ENCODE results near the gene EID1.
A peak's percentile ranks its signal among the peaks of the same experiment; 100 is the strongest.
"Not testable (repeated sequence)": the region's sequence is repeated elsewhere in the genome, so short reads cannot be mapped to it uniquely, and the experiment has no call there.

The EID1 gene

DNA sequence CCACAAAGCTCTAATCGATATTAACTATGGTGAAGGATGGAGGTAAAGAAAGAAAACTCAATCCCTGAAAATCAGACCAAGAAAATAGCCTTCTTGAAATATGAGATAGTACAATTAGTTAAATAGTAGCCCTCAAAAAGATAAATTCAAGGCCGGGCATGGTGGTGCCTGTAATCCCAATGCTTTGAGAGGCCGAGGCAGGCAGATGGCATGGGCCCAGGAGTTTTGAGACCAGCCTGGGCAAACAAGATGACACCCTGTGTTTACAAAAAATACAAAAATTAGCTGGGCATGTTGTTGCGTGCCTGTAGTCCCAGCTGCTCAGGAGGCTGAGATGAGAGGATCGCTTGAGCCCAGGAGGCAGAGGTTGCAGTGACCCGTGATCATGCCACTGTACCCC, 35.4 kb upstream of the EID1 start:
- DNase-seq (ENCODE audit: low read depth): no peak
- no peak overlapping the region for H3K4me3 ChIP-seq (ENCODE audit: low read depth, low read length)
- TF ChIP-seq, protein P1, sequence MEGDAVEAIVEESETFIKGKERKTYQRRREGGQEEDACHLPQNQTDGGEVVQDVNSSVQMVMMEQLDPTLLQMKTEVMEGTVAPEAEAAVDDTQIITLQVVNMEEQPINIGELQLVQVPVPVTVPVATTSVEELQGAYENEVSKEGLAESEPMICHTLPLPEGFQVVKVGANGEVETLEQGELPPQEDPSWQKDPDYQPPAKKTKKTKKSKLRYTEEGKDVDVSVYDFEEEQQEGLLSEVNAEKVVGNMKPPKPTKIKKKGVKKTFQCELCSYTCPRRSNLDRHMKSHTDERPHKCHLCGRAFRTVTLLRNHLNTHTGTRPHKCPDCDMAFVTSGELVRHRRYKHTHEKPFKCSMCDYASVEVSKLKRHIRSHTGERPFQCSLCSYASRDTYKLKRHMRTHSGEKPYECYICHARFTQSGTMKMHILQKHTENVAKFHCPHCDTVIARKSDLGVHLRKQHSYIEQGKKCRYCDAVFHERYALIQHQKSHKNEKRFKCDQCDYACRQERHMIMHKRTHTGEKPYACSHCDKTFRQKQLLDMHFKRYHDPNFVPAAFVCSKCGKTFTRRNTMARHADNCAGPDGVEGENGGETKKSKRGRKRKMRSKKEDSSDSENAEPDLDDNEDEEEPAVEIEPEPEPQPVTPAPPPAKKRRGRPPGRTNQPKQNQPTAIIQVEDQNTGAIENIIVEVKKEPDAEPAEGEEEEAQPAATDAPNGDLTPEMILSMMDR (IDR thresholded peaks at IDR 0.05; ENCODE audit: control insufficient read depth, extremely low read depth, insufficient read depth): no peak

DNA sequence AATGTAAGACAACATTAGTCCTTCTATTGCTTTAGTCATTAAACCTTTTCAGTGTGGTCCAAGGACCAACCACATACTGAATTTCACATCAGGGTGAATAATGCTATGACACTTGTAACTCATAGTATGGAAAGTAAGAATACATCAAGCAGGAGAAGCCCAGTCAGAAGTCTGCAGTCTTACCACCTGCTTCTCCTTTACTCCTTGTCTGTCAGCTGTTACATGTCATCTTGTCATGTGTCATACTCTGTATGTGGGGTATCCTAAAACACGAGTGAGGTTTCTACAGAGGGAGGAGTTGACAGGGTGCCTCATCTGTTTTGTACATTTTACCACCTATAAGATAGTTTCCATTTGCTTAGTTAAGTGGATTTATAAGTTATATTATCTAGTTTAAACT, 32.8 kb upstream of the EID1 start:
- no peak overlapping the region for H3K4me3 ChIP-seq (ENCODE audit: low read depth, low read length)
- DNase-seq (ENCODE audit: low read depth): no peak
- TF ChIP-seq, protein P1 (IDR thresholded peaks at IDR 0.05; ENCODE audit: control insufficient read depth, extremely low read depth, insufficient read depth): no peak

DNA sequence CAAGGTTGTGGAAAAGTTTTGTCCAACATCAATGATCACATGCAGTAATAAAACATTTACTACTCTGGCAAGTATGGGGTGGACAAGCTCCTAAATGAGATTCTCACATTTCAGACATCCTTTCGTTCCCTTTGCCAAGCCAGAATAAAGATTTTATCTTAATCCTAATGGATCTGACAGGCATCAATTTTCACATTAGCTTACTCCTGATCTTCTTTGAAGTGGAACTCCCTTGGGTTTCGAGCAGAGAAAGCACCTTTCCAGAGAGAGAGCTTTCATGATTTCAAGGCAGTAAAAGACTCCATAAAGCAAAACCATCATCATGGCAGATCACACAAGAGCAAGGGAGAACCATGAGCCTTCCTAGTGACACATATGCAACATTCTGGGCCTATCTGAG, 27.3 kb upstream of the EID1 start:
- DNase-seq (ENCODE audit: low read depth): no peak
- H3K4me3 ChIP-seq (ENCODE audit: low read depth, low read length): no peak overlapping the region
- TF ChIP-seq, protein P1 (IDR thresholded peaks at IDR 0.05; ENCODE audit: control insufficient read depth, extremely low read depth, insufficient read depth): no peak

DNA sequence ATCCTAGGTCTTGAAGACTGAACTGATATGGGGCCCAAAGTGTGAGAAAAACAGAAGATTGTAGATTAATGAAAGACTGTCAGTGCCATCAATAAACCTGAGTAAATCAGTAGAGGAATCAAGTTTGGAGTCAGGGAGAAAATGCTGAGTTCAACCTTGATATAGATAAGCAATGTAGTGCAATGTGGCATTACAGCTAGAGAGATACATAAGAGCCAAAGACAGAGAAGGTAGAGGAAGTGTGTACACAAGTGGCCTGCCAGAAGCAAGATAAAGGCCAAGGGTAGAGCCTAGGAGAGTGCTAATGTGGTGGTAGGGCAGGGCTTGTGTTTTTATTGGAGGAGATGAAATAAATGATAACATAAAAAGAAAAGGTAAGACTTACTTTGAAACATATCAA, 26.0 kb upstream of the EID1 start:
- DNase-seq (ENCODE audit: low read depth): no peak
- TF ChIP-seq, protein P1 (IDR thresholded peaks at IDR 0.05; ENCODE audit: control insufficient read depth, extremely low read depth, insufficient read depth): no peak
- no peak overlapping the region for H3K4me3 ChIP-seq (ENCODE audit: low read depth, low read length)

DNA sequence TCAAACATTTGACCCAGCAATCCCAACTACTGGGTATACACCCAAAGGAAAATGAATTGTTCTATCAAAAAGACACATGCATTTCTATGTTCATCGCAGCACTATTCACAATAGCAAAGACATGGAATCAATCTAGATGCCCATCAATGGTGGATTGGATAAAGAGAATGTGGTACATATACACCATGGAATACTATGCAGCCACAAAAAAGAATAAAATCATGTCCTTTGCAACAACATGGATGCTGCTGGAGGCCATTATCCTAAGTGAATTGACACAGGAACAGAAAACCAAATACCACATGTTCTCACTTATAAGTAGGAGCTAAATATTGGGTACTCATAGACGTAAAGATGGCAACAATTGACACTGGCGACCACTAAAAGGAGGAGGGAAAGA, 23.5 kb upstream of the EID1 start:
- H3K4me3 ChIP-seq (ENCODE audit: low read depth, low read length); DNase-seq (ENCODE audit: low read depth): not testable (repeated sequence)

DNA sequence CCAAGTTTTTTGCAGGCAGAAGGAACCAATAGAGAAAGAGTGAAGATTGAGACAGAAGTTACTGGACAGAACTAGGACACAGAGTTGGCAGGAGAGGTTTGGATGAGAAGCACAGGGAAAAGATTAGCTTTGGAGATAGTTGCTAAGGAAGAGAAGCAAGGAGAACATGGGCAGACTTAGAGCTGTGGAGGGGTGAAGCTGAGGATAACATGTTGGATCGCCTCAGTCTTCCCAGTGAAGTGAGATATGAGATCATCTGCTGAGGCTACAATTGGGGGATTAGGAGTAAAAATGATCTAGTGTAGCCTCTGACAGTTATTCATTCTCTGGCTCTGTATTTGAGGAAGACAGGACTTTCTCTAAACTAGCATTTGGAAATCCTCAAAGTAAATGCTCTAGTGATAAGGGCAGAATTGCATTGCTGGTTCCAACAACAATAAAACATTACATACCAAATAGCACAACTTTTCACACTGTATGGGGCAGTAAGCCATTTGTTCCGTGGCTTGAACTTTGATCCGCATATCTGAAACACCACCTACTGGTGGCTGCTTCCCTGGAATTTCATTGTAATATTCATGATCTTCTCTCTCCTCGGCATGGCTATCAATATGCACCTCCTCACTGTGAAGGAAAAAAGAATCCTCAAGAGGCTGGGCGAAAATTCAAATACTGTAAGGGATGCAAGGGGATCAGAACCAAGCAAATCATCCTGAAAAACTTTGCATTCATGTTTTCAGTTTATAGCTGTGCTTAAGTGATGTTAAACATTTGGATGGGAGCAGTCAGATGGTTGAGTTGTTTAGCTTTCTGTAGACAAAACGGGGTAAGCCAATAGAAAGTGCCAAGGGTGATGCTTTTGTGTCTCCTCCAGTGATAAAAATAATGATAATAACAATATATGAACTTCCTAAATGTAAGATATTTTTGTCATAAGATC, 22.2 kb upstream of the EID1 start:
- TF ChIP-seq, protein P1 (IDR thresholded peaks at IDR 0.05; ENCODE audit: control insufficient read depth, extremely low read depth, insufficient read depth): peak; percentile 75
- no peak for DNase-seq (ENCODE audit: low read depth)
- H3K4me3 ChIP-seq (ENCODE audit: low read depth, low read length): no peak overlapping the region

DNA sequence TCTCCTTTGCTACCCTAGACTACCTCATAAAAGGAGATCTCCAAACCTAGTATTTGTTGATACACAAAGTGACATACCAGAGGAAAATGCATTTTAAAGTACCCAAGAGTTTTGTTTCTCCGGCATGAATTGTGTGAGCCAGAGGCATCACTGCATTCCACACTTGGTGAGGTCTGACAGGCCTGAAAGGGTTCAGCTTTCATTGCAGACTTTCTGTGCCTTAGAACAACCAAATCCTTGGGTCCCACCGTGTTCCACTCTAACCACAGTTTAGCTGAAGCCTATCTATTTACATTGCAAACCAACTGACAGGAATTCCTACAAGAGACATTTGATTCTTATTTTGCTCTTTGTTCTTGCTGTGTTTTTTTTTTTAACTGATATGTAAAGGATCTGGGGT, 21.0 kb upstream of the EID1 start:
- no peak overlapping the region for H3K4me3 ChIP-seq (ENCODE audit: low read depth, low read length)
- no peak for DNase-seq (ENCODE audit: low read depth)
- TF ChIP-seq, protein P1 (IDR thresholded peaks at IDR 0.05; ENCODE audit: control insufficient read depth, extremely low read depth, insufficient read depth): no peak
